HepG2 (cell line): ENCODE results near the gene CTXN1.

Experiments used
- ASH2L ChIP-seq: fragments of 300-600, 200-600 bp; sonication (generic); IDR thresholded peaks from 2 replicates; pipeline ENCODE4 v1.7.0; 2017; ENCODE audit warnings: low read depth, mild to moderate bottlenecking, moderate library complexity, mixed read lengths, low read length; ENCODE audit not compliant: insufficient read length
- CTCF ChIP-seq: sonication (generic); formaldehyde crosslinking; IDR thresholded peaks from 2 replicates; pipeline ENCODE4 v1.5.0; 2020; ENCODE audit warnings: mild to moderate bottlenecking, missing genetic modification reagents, moderate library complexity
- DPF2 ChIP-seq: sonication (generic); formaldehyde crosslinking; IDR thresholded peaks from 2 replicates; pipeline ENCODE4 v1.4.0; 2020; ENCODE audit warnings: mild to moderate bottlenecking, low read depth, missing genetic modification reagents, borderline replicate concordance
- GABPA ChIP-seq, 2 experiments: IDR thresholded peaks; 2 replicates each; pipeline ENCODE4 v1.6.1; 2011 to 2016; ENCODE audit warnings: low read depth in 2 of 2, low read length in 1 of 2, missing biosample characterization in 1 of 2, missing genetic modification characterization in 1 of 2
- MYC ChIP-seq: sonication (generic); formaldehyde crosslinking; IDR thresholded peaks from 2 replicates; pipeline ENCODE4 v1.9.0; 2021; ENCODE audit warnings: missing genetic modification reagents, borderline replicate concordance
- NFIC ChIP-seq: IDR thresholded peaks from 2 replicates; pipeline ENCODE4 v1.6.1; 2012; ENCODE audit warnings: mild to moderate bottlenecking, low read length, inconsistent platforms
- PPARG ChIP-seq: conservative IDR thresholded peaks from 2 replicates; pipeline ENCODE4 v1.6.1; 2016; ENCODE audit warnings: missing biosample characterization, missing genetic modification reagents
- ZNF3 ChIP-seq: IDR thresholded peaks from 2 replicates; pipeline ENCODE4 v1.7.0; 2017; ENCODE audit warnings: inconsistent platforms
- ZNF746 ChIP-seq: sonication (generic); formaldehyde crosslinking; IDR thresholded peaks from 2 replicates; pipeline ENCODE4 v1.8.0; 2022; ENCODE audit warnings: mild to moderate bottlenecking, missing genetic modification reagents

- TF ChIP-seq NFIC (no peak), ZNF746 (CRISPR knock-in tag) (no peak), CTCF (CRISPR knock-in tag) (no peak), ZNF3 (no peak), MYC (CRISPR knock-in tag) (no peak), ASH2L (no peak), PPARG (CRISPR knock-in tag) (no peak), GABPA (IDR thresholded peaks at IDR 0.05; ENCODE audit: low read depth, low read length) (no peak), GABPA (CRISPR knock-in tag; IDR thresholded peaks at IDR 0.05; ENCODE audit: low read depth) (no peak), DPF2 (CRISPR knock-in tag) (no peak)
Measured at GRCh38 chr19:7924241-7924640, 1.7 kb downstream of the CTXN1 start.
